HG03196 (cell line): ENCODE measurements around the gene CREB3L1.

Experiments
- ATAC-seq: cut with Tn5 transposase; IDR thresholded peaks from one replicate; pipeline ENCODE4 v1.9.1; 2021; ENCODE audit not compliant: unreplicated experiment

The CREB3L1 gene

DNA sequence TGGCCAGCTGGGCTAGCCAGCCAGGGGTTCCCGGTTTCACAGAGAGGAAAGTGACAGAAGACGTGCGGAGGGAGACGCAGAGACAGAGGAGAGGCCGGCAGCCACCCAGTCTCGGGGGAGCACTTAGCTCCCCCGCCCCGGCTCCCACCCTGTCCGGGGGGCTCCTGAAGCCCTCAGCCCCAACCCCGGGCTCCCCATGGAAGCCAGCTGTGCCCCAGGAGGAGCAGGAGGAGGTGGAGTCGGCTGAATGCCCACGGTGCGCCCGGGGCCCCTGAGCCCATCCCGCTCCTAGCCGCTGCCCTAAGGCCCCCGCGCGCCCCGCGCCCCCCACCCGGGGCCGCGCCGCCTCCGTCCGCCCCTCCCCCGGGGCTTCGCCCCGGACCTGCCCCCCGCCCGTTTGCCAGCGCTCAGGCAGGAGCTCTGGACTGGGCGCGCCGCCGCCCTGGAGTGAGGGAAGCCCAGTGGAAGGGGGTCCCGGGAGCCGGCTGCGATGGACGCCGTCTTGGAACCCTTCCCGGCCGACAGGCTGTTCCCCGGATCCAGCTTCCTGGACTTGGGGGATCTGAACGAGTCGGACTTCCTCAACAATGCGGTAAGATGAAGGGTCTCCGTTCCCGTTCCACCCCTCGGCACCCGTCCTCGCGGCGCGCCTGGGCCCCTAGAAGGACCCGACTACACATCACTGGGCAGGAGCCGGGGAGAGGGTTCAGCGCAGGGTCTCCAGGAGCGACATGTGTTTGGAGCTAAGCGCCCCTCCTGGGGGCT lies at the start of gene CREB3L1:
Gene CREB3L1, plus strand, starts transcription at position 41 of the 765 bp plus-strand sequence. Its CDS starts 450 bp downstream, at position 491.
- no peak for ATAC-seq

GRCh38 chr11:46229230-46229629 lies 48.2 kb upstream of the CREB3L1 start:
- ATAC-seq, result no peak

- ATAC-seq, result no peak
Observed at GRCh38 chr11:46234311-46234710, 43.2 kb upstream of the CREB3L1 start.

- no peak for ATAC-seq
Observed at GRCh38 chr11:46235777-46236688, 41.4 kb upstream of the CREB3L1 start.

DNA sequence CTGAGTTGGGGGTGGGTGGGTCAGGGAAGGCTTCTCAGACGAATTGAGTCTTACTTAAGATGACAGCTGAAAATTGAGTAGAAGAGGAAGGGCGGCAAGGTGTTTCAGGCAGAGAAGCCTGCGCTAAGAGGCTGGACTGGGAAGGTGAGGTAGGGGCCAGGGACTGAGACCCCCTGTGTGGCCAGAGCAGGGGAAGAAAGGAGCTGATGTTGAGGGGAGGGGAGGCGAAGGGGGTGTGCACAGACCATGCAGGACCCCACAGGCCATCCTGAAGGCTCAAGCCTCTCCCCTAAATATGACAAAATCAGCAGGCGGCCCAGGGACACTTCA lies 40.6 kb upstream of the CREB3L1 start:
- ATAC-seq, result no peak

DNA sequence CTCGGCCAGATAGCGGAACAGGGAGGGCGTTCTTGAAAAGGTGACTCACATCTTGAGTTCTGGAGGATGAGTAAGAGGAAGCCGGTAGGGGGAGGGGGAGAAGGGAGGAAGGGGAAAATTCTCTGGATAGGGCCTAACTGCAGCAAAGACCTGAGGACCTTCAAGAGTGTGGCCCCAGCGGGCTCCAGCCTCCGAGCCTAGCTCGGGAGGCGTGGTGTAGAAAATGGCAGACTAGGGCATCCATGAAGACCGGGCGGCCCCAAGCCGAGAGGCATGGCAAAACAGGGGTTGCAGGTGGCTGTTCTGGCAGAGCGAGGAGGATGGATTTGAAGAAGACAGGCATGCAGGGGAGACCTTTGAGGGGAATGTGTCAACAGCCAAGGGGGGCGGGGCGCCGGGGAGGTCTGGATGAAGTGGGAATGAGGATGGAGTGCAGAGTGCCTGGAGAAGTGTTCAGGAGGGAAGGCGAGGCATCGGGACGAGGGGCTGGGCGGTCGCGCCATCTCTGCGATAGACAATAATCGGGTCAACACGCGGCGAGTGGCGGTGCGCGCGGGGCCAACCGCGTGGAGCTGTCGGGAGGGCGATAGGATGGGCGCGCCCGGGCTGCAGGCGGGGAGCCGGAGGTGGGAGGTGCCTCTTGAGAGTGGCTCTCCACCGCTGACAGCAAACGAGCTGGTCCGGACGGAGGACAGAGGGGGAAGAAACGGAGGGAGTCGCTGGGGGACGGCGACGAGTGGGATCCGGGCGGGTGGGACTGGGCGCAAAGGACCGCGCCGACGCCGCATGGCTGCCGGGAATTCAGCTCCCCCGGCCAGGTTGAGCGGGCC lies 40.0 kb upstream of the CREB3L1 start:
- ATAC-seq, result no peak

DNA sequence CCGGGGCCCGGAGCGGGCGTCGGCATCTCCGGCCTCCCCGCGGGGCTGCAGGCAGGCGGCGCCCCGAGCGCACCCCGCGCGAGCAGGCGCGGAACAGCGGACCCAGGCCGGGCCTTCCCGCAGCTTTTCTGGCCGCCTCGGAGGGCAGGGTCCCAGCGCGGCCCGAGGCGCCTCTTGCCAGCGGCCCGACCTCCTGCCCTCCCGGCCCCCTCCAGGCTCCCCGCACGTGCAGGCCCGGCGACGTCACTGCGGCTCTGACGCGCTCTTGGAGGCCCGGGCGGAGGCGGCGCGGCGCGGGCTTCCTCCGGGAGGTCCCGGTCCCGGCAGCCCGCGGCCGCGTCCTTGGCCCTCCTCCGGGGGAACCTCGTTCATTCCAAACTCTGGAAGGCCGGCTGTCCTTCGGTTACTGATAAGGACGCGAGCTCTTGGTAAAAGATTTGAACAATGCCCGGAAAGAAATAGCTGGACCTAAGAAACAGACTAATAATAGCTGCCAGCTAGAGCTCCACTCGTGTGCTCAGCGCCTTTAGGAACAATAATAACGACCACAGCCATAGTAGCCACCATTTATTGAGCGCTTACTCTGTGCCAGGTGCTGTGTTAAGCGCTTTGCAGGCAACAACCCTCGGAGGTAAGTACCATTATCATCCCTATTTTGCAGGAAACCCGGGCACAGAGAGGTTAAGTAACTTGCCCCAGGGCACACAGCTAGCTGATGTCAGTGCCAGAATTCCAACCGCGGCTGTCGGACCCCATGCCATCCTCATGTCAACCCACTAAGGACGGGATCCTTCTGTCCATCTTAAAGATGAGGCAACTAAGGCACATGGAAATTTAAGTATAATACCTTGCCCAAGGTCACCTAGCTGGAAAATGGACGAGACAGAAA lies 39.1 kb upstream of the CREB3L1 start:
- no peak for ATAC-seq

GRCh38 chr11:46238967-46239800 lies 38.3 kb upstream of the CREB3L1 start:
- ATAC-seq, result peak; percentile 57

DNA sequence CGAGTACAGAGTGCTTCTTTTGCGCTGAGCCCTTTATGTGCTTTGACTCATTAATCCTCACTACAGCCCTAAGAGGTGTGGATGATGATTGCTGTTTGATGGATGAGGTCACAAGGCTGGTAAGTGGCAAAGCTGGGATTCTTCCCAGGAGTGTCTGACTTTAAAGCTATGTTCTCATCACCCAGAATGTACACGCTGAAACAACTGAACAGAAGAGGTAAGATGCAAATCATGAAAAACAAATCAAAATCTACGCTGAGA lies 37.7 kb upstream of the CREB3L1 start:
- no peak for ATAC-seq

- no peak for ATAC-seq
Observed at GRCh38 chr11:46240371-46240770, 37.1 kb upstream of the CREB3L1 start.

GRCh38 chr11:46240861-46241260 lies 36.6 kb upstream of the CREB3L1 start:
- ATAC-seq, result no peak

DNA sequence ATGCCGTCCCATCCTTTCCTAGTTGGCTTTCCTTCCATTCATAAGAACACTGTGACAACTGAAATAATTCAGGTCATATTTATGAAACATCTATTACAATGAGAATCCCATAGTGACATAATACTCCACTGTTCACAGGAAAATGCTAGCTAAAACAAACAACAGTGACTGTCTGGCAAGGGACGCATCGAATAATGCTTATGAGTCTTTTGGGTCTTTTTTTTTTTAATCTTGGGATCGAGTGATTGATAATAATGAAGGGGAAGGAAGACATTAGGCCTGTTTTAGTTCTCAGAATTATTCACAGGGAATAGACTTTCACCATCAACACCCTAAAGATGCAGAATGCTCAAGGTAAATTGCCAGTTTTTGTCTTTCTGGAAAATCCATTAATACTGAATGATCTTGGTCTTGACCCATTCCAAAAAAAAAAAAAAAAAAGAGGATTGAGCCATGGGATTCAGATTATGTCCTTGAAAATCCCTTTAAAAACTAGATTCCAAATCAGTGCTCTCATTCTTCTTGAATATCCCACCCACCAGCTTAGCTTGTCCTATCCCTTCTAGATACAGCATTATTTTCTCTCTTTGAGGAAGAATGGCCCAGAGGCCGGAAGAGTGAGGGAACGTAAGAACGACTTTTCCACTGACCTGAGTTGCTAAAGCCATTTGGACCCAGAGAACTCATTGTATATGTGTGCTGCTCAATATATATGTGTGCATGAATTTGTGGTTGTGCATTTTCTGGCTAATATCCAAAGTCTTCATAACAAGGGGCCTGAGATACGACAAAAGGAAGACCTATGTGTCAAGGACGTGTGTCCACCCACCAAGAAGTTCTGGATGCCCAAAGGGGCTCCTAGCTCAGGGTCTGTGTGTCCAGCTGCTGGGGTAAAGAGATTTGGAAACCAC lies 35.2 kb upstream of the CREB3L1 start:
- ATAC-seq, result no peak

DNA sequence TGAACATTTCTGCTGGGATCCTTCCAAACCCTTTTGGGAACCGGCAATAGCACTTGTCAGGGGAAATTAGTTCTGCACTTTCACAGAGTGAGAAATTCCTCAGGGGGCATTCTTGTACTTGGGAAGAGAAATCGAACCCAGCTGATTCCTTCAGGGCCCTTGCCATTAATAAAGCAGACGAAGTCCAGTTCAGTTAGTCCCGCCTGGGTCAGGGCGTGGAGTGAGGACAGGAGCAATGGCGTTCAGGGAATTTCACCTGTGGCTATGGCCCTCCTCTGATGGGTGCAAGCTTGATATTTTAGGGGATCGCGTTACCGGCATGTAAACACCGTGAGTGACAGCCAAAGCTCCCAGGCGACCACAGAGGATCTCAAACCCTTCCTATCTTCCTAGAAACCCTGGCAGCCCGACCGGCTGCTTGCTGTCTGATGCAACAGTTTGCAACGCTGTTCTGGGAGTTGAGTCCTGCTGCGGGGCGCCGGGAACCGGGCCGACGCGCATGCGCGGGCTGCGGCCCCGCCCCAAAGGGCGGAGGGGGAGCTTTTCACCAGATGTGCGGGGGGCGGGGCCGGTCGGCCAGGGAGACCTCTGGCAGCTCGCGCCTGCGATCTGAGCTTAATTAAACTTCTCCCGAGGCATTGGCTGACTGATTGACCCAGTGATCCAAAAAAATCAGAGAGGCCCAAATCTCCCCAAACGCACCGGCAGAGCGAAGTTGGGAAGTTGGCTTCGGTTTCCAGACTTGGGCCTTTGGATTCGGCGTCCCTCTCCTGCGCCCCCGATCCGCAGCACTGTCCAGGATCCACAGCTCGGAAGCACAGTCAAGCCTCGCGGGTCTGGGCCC lies 34.3 kb upstream of the CREB3L1 start:
- ATAC-seq, result peak; percentile 71

DNA sequence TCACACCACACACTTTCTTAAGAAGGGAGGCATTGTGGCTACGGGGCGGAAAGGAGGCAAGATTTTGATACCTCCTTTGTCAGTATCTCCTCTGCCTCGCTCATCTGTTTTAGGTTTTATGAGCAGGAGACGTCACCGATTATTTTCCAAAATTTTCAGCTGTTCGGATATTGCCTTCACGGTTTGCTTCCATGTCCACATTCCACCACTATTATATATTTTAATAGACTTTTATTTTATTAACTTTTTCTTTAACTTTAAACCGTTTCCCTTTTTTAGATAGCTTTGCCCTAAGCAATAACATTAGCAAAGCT lies 33.7 kb upstream of the CREB3L1 start:
- ATAC-seq, result no peak

GRCh38 chr11:46246521-46246920 lies 30.9 kb upstream of the CREB3L1 start:
- no peak for ATAC-seq

DNA sequence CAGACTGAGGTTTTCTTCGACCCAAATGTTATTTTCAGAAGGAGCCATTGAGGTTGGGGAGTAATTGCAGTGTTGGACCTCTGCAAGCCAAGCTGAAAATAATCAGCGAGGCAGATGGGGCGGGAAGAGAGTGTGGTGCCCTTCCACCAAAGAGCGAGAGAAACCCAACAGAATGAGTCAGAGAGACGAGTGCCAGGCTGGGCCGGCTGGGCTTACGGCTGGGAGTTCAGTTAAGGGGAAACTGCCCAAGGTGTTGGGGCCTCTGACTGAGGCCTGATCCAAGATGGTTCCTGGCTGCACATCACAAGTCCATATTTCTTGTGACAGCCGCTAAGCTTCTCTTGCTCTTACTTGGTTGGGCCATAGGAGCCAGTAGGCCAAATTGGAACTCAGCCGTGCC lies 30.4 kb upstream of the CREB3L1 start:
- no peak for ATAC-seq

GRCh38 chr11:46247659-46248058 lies 29.8 kb upstream of the CREB3L1 start:
- ATAC-seq, result no peak
